ENCODE data around the gene ZNF107. TPM values are rescaled to one million over a fixed set of nuclear protein-coding genes. Genes with fewer than 3 reads are reported as not detected.
"Not testable (repeated sequence)": the region's sequence is repeated elsewhere in the genome, so short reads cannot be mapped to it uniquely, and the experiment has no call there.

ZNF107 gene
- total RNA-seq, 1 donor from 2014 or later: 11.6 TPM

- no peak for DNase-seq (ENCODE audit: low spot score)
Measured at GRCh38 chr7:64643566-64643965, 22.4 kb upstream of the ZNF107 start.

GRCh38 chr7:64651203-64651602, 14.7 kb upstream of the ZNF107 start:
- DNase-seq (ENCODE audit: low spot score): no peak

- DNase-seq (ENCODE audit: low spot score): no peak
Measured at GRCh38 chr7:64651632-64652165, 14.2 kb upstream of the ZNF107 start.

- no peak for DNase-seq (ENCODE audit: low spot score)
Measured at GRCh38 chr7:64653721-64654401, 12.1 kb upstream of the ZNF107 start.

- no peak for DNase-seq (ENCODE audit: low spot score)
Measured at GRCh38 chr7:64654796-64655548, 11.0 kb upstream of the ZNF107 start.

GRCh38 chr7:64655811-64656210, 10.1 kb upstream of the ZNF107 start:
- DNase-seq (ENCODE audit: low spot score): no peak

- no peak for DNase-seq (ENCODE audit: low spot score)
Measured at GRCh38 chr7:64656489-64656888, 9.4 kb upstream of the ZNF107 start.

GRCh38 chr7:64662091-64662490, 3.8 kb upstream of the ZNF107 start:
- not testable (repeated sequence) for DNase-seq (ENCODE audit: low spot score)

GRCh38 chr7:64666663-64667050, 724 bp downstream of the ZNF107 start:
- no peak for DNase-seq (ENCODE audit: low spot score)

GRCh38 chr7:64667311-64667710, 1.4 kb downstream of the ZNF107 start:
- DNase-seq (ENCODE audit: low spot score): no peak

GRCh38 chr7:64672414-64672813, 6.5 kb downstream of the ZNF107 start:
- DNase-seq (ENCODE audit: low spot score): no peak

GRCh38 chr7:64685091-64685490, 19.2 kb downstream of the ZNF107 start:
- DNase-seq (ENCODE audit: low spot score): no peak

- DNase-seq (ENCODE audit: low spot score): peak; percentile 12
Measured at GRCh38 chr7:64685741-64686140, 19.8 kb downstream of the ZNF107 start.

GRCh38 chr7:64686493-64687184, 20.7 kb downstream of the ZNF107 start:
- DNase-seq (ENCODE audit: low spot score): peak; percentile 17

GRCh38 chr7:64687249-64687648, 21.3 kb downstream of the ZNF107 start:
- no peak for DNase-seq (ENCODE audit: low spot score)

- DNase-seq (ENCODE audit: low spot score): peak; percentile 48
Measured at GRCh38 chr7:64688988-64689387, 23.1 kb downstream of the ZNF107 start.

- no peak for DNase-seq (ENCODE audit: low spot score)
Measured at GRCh38 chr7:64691831-64692230, 25.9 kb downstream of the ZNF107 start.

GRCh38 chr7:64697863-64698262, 31.9 kb downstream of the ZNF107 start:
- not testable (repeated sequence) for DNase-seq (ENCODE audit: low spot score)

GRCh38 chr7:64706625-64707292, 40.8 kb downstream of the ZNF107 start:
- no peak for DNase-seq (ENCODE audit: low spot score)

GRCh38 chr7:64717896-64718295, 52.0 kb downstream of the ZNF107 start:
- not testable (repeated sequence) for DNase-seq (ENCODE audit: low spot score)

GRCh38 chr7:64729089-64729848, 63.3 kb downstream of the ZNF107 start:
- DNase-seq (ENCODE audit: low spot score): no peak
